ENCODE data around the gene HUNK.

HUNK gene

DNA sequence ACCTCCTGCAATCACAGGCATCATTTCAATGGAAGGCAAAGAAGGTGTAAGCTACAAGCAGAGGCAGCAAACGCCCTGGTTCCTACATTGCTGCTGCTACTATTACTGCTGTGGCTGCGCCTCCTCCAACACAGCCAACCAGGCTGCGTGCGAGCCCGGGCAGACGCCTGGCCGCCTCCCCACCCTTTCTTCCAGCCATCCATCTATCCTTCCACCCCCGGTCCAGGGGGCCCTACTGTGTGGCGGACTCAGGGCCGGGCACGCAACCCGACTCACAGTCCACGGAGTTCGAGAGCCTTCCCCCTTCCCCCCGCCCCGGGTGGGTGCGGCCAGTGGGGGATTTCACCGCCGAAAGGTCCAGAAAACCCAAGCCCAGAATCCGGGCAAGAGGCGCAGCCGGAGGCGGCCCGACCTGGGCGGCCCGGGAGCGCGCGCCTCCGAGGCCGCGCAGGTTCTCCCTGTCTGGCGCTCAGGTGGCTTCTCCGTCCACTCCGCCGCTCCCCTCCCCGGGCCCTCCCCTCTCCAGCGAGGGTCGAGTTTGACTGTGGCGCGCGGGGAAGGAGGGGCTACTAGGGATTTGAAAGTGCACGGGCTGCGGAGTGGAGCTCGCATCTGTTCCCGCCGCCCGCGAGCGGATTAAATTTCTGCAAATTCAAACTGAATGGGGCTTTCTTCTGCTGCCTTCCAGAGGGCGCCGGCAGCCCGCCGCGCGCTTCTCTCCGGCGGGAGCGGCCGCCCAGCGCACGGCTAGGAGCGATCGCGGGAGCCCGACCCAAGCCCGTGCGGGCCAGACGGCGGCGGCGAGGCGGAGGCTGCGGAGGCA lies at the start of gene HUNK:
Gene HUNK, plus strand, starts transcription at position 569 of the 823 bp plus-strand sequence. CDS start 655 bp downstream, outside the sequence.
- TF ChIP-seq POLR2A (IDR thresholded peaks at IDR 0.05; ENCODE audit: extremely low read depth, insufficient read length) = no peak
- TF ChIP-seq, protein P1, sequence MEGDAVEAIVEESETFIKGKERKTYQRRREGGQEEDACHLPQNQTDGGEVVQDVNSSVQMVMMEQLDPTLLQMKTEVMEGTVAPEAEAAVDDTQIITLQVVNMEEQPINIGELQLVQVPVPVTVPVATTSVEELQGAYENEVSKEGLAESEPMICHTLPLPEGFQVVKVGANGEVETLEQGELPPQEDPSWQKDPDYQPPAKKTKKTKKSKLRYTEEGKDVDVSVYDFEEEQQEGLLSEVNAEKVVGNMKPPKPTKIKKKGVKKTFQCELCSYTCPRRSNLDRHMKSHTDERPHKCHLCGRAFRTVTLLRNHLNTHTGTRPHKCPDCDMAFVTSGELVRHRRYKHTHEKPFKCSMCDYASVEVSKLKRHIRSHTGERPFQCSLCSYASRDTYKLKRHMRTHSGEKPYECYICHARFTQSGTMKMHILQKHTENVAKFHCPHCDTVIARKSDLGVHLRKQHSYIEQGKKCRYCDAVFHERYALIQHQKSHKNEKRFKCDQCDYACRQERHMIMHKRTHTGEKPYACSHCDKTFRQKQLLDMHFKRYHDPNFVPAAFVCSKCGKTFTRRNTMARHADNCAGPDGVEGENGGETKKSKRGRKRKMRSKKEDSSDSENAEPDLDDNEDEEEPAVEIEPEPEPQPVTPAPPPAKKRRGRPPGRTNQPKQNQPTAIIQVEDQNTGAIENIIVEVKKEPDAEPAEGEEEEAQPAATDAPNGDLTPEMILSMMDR (IDR thresholded peaks at IDR 0.05; ENCODE audit: low read depth, low read length) = no peak
- TF ChIP-seq MYC (IDR thresholded peaks at IDR 0.05; ENCODE audit: low read depth, low read length) = no peak
- peak within 1 kb of the TSS; percentile 56 for H3K4me3 ChIP-seq (ENCODE audit: low read depth, low read length)
- DNase-seq (ENCODE audit: low read depth) = peak; percentile 69

DNA sequence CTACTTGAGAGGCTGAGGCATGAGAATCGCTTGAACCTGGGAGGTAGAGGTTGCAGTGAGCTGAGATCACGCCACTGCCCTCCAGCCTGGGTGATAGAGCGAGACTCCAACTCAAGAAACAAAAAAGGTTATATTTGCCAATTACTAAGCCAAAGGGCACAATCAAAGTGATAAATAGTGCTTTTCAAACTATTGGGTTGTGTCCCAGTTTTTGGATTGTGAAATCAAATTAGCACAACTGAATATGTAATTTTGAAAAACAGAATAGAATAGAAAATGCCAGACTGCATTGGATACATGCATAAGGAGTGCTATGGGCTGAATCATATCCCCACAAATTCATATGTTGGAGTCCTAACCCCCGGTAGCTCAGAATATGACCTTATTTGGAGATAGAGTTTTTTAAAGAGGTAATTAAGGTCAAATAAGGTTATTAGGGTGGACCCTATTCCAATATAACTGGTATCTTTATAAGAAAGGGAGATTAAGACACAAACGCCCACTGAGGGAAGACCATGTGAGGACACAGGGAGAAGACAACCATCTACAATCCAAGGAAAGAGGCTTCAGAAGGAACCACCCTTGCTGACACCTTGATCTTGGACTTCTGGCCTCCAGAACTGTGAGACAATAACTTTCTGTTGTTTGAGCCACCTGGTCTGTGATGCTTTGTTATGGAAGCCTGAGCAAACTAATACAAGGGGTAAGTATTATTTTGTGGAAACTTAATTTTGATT lies 42.9 kb upstream of the HUNK start:
- TF ChIP-seq, protein P2, sequence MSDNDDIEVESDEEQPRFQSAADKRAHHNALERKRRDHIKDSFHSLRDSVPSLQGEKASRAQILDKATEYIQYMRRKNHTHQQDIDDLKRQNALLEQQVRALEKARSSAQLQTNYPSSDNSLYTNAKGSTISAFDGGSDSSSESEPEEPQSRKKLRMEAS (IDR thresholded peaks at IDR 0.05; ENCODE audit: low read depth, low read length) = no peak
- TF ChIP-seq, protein P1 (IDR thresholded peaks at IDR 0.05; ENCODE audit: low read depth, low read length) = no peak
- no peak for DNase-seq (ENCODE audit: low read depth)
- no peak overlapping the region for H3K4me3 ChIP-seq (ENCODE audit: low read depth, low read length)

DNA sequence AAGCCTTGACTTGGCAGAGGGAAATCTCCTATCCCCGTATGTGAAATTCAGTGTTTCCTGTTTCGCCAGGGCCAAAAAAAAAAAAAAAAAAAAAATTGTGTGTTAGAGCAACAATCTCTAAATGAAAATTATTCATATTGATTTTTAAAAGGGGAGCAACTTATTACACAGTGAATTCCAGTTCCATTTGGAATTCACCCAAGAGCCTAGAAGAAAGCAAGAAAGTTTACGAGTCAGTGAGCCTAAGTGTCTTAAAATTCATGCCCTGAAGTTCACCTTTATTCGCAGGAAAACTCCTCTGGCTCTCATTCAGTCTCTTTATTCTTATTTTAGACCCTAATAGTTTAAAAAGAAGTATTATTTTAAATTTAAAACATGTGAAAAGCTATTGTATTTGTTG lies 42.1 kb upstream of the HUNK start:
- TF ChIP-seq, protein P2 (IDR thresholded peaks at IDR 0.05; ENCODE audit: low read depth, low read length) = no peak
- TF ChIP-seq POLR2A (IDR thresholded peaks at IDR 0.05; ENCODE audit: extremely low read depth, insufficient read length) (no peak), MYC (IDR thresholded peaks at IDR 0.05; ENCODE audit: low read depth, low read length) (no peak)
- TF ChIP-seq, protein P1 (IDR thresholded peaks at IDR 0.05; ENCODE audit: low read depth, low read length) = no peak
- no peak for DNase-seq (ENCODE audit: low read depth)

DNA sequence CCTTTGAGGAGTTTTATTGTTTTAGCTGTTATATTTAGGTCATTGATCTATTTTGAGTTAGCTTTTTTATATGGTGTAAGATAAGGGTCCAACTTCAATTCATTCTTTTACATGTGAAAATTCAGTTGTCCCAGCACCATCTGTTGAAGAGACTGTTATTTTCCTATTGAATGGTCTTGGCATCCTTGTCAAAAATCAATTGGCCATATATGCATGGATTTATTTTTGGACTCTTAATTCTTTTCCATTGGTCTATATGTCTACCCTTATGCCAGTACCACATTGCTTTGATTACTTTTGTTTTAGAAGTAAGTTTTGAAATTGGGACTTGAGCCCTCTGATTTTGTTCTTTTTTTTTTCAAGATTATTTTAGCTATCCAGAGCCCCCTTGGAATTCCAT lies 35.8 kb upstream of the HUNK start:
- TF ChIP-seq MYC (IDR thresholded peaks at IDR 0.05; ENCODE audit: low read depth, low read length) (no peak), POLR2A (IDR thresholded peaks at IDR 0.05; ENCODE audit: extremely low read depth, insufficient read length) (no peak)
- TF ChIP-seq, protein P2 (IDR thresholded peaks at IDR 0.05; ENCODE audit: low read depth, low read length) = no peak
- TF ChIP-seq, protein P1 (IDR thresholded peaks at IDR 0.05; ENCODE audit: low read depth, low read length) = no peak
- no peak overlapping the region for H3K4me3 ChIP-seq (ENCODE audit: low read depth, low read length)

More for the DNA sequence above, 42.1 kb upstream of the HUNK start:
- H3K4me3 ChIP-seq (ENCODE audit: low read depth, low read length) = no peak overlapping the region

DNA sequence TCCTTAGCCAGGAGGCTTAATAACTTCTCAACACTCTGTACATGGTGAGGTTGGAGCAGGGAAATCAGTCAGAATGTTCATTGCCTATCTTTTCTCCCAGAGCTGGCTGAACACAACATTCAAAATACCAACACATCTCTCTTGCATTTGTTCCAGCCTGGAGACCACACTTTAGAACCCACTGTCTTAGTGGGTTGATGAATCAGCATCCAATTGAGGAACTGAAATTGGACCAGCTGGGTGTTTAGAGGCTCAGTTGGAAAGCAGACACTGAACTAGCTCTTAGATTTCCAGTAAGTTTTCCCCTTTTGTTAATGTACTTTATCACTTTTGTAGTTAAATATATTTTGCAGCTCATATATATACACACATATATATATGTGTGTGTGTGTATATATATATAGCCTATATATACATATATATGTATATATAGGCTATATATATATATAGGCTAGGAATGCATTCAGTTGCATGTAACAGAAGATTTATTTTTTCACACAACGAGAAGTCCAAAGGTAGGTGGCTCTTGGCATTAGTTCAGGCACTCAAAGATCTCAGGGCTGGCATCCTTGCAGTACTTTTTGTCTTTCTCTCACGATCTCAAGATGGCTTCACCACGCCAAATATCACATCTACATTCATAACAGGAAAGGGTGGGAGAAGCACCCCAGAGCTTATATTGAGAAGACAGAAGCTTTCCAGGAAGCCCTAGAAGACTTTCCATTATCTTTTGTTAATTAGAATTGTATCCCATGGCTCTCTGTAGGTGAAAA lies 35.0 kb upstream of the HUNK start:
- TF ChIP-seq, protein P1 (IDR thresholded peaks at IDR 0.05; ENCODE audit: low read depth, low read length) = no peak
- TF ChIP-seq MYC (IDR thresholded peaks at IDR 0.05; ENCODE audit: low read depth, low read length) = no peak
- TF ChIP-seq, protein P2 (IDR thresholded peaks at IDR 0.05; ENCODE audit: low read depth, low read length) = no peak
- no peak for TF ChIP-seq POLR2A (IDR thresholded peaks at IDR 0.05; ENCODE audit: extremely low read depth, insufficient read length)
- peak; percentile 73 for DNase-seq (ENCODE audit: low read depth)

More for the DNA sequence above, 35.8 kb upstream of the HUNK start:
- DNase-seq (ENCODE audit: low read depth) = no peak

More for the DNA sequence above, 35.0 kb upstream of the HUNK start:
- no peak overlapping the region for H3K4me3 ChIP-seq (ENCODE audit: low read depth, low read length)
